HEK293T (cell line): ENCODE measurements around the gene ZKSCAN8.

ENCODE experiments used
- ARNT ChIP-seq: fragments of 450-650 bp; IDR thresholded peaks from 2 replicates; pipeline ENCODE4 v1.6.1; 2017; ENCODE audit warnings: mild to moderate bottlenecking
- BHLHE40 ChIP-seq: fragments of 450-650 bp; IDR thresholded peaks from 2 replicates; pipeline ENCODE4 v1.6.1; 2016; ENCODE audit warnings: mild to moderate bottlenecking, moderate library complexity, borderline replicate concordance
- CTBP1 ChIP-seq: fragments of 450-650 bp; IDR thresholded peaks from 2 replicates; pipeline ENCODE4 v1.6.1; 2016; ENCODE audit warnings: borderline replicate concordance
- FOXA1 ChIP-seq: fragments of 450-650 bp; IDR thresholded peaks from 2 replicates; pipeline ENCODE4 v1.6.1; 2016; ENCODE audit warnings: mild to moderate bottlenecking
- FOXK2 ChIP-seq: fragments of 450-650 bp; IDR thresholded peaks from 2 replicates; pipeline ENCODE4 v1.6.1; 2016; ENCODE audit warnings: mild to moderate bottlenecking
- FOXM1 ChIP-seq: fragments of 450-650 bp; IDR thresholded peaks from 2 replicates; pipeline ENCODE4 v1.6.1; 2017; ENCODE audit warnings: mild to moderate bottlenecking, borderline replicate concordance
- L3MBTL2 ChIP-seq: fragments of 450-650 bp; conservative IDR thresholded peaks from 2 replicates; pipeline ENCODE4 v1.6.1; 2016; ENCODE audit warnings: mild to moderate bottlenecking
- LEF1 ChIP-seq: fragments of 450-650 bp; IDR thresholded peaks from 2 replicates; pipeline ENCODE4 v1.6.1; 2017; ENCODE audit warnings: mild to moderate bottlenecking, borderline replicate concordance
- SP1 ChIP-seq: fragments of 450-650 bp; IDR thresholded peaks from 2 replicates; pipeline ENCODE4 v1.6.1; 2017
- SUZ12 ChIP-seq: fragments of 450-650 bp; IDR thresholded peaks from 2 replicates; pipeline ENCODE4 v1.6.1; 2016; ENCODE audit warnings: mild to moderate bottlenecking
- TARDBP ChIP-seq: fragments of 450-650 bp; IDR thresholded peaks from 2 replicates; pipeline ENCODE4 v1.6.1; 2016
- ZNF384 ChIP-seq: fragments of 450-650 bp; IDR thresholded peaks from 2 replicates; pipeline ENCODE4 v1.6.1; 2016
- TF ChIP-seq, protein P1 (sequence below): fragments of 450-650 bp; IDR thresholded peaks from 2 replicates; pipeline ENCODE4 v1.6.1; 2016

DNA sequence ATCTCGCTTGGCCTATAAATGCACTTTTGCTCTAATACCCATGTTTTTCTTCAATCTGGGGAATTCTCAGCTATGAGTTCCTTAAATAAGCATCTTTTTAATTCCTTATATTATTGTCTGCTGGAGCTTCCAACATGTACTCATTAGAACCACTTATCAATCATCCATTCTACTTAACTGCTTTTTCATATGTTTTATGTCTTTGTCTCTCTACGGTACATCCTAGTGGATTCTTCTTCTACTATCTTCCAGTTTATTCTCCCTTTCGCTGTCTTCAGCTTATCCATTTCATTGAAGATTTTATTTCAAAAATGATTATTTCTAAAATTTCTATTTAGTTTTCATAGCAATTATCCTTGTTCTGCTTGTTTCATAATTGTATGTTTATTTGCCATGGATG is 29.7 kb upstream of the ZKSCAN8 start:
- TF ChIP-seq TARDBP (no peak), SP1 (no peak), L3MBTL2 (no peak), FOXM1 (no peak), ZNF384 (no peak), FOXK2 (no peak), LEF1 (no peak), CTBP1 (no peak), ARNT (no peak), BHLHE40 (no peak), SUZ12 (no peak), FOXA1 (no peak)
- TF ChIP-seq, protein P1, sequence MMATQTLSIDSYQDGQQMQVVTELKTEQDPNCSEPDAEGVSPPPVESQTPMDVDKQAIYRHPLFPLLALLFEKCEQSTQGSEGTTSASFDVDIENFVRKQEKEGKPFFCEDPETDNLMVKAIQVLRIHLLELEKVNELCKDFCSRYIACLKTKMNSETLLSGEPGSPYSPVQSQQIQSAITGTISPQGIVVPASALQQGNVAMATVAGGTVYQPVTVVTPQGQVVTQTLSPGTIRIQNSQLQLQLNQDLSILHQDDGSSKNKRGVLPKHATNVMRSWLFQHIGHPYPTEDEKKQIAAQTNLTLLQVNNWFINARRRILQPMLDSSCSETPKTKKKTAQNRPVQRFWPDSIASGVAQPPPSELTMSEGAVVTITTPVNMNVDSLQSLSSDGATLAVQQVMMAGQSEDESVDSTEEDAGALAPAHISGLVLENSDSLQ: no peak
